Psoas muscle (tissue), 8 donors: Measurements from ENCODE around the gene RRBP1. TPM values are rescaled to one million over a fixed set of nuclear protein-coding genes. Genes with fewer than 3 reads are reported as not detected.
A peak's percentile ranks its signal among the peaks of the same experiment; 100 is the strongest.

ENCODE experiments used
- ATAC-seq, 4 donors: fragments of 200-7000 bp; cut with Tn5 transposase; one replicate each; pipeline ENCODE4 v1.9.1; 2020; ENCODE audit warnings: moderate library complexity in 3 of 4, mild to moderate bottlenecking in 2 of 4
- DNase-seq, 2 donors: peaks; one replicate each; pipeline ENCODE4 v3.0.0-alpha.2; 2020
- H3K27ac ChIP-seq: fragments of 200-600 bp; one replicate; pipeline ENCODE4 v1.8.0; 2022
- H3K27me3 ChIP-seq, 3 donors: fragments of 200-600 bp in 1 of 3; one replicate each; pipeline versions ENCODE4 v1.6.1 to v1.8.0; 2013 to 2022; ENCODE audit warnings: low read length in 2 of 3, mild to moderate bottlenecking in 2 of 3, moderate library complexity in 1 of 3; ENCODE audit not compliant: insufficient read depth in 3 of 3
- H3K36me3 ChIP-seq, 2 donors: fragments of 200-600 bp in 1 of 2; one replicate each; pipeline versions ENCODE4 v1.6.1 to v1.8.0; 2013 to 2022; ENCODE audit warnings: low read depth in 1 of 2, mild to moderate bottlenecking in 1 of 2, moderate library complexity in 1 of 2; ENCODE audit not compliant: insufficient read depth in 1 of 2
- H3K4me1 ChIP-seq: fragments of 200-600 bp; one replicate; pipeline ENCODE4 v1.8.0; 2022
- H3K4me3 ChIP-seq: fragments of 200-600 bp; one replicate; pipeline ENCODE4 v1.8.0; 2022; ENCODE audit warnings: mild to moderate bottlenecking
- H3K9me3 ChIP-seq: fragments of 200-600 bp; one replicate; pipeline ENCODE4 v1.8.0; 2022
- CTCF ChIP-seq: fragments of 200-600 bp; IDR thresholded peaks from one replicate; pipeline ENCODE4 v1.8.0; 2022; ENCODE audit warnings: antibody characterized with exemption
- WGBS, 3 donors: extraction: QIAGEN DNeasy Blood & Tissue Kit; methylation state at CpG; one replicate each; pipeline versions ENCODE4 v1.1.6 to v1.1.7; 2013; 5-methylcytosine and 5-hydroxymethylcytosine counted together
- intact Hi-C, 2 donors: fragments of 100-400 bp; cut with DNase I; formaldehyde crosslinking; loops; one replicate each; pipeline versions ENCODE4 v1.11.0 to v1.14.2; 2022
- polyA plus RNA-seq, 3 donors: library from polyadenylated mRNA; stranded (reverse); fragments of 200-250 nt; gene quantifications; one replicate each; pipeline ENCODE4 v1.2.3, GENCODE V29; 2013
- total RNA-seq, 4 donors: library from RNA; stranded (reverse); fragmentation: NEBNext Ultra II Directional in 2 of 4; extraction: Animal tissue kit (Norgen Biotek cat#: 25700) in 2 of 4; gene quantifications; one replicate each; pipeline versions ENCODE4 v1.2.1 to v1.2.4, GENCODE V29; 2021 to 2023
- donor health status: healthy with polysubstance abuse.
- donor health status: DM: no; HTN: no; CAD: no; lungs with moderate emphysema.
- donor health status: Bipolar disorder and iron deficiency.
- donor health status: healthy.
- donor health status: DM: yes; HTN: yes; CAD: no.
- donor health status: DM: no; HTN: no; CAD: no.
- donor health status: DM: no; HTN: no; CAD: no.
- donor health status: DM: yes; HTN: yes; CAD: no.

RRBP1 gene
- total and polyA plus RNA-seq, 7 donors = 14.2 to 40.8 (median 21.8) TPM

GRCh38 chr20:17626217-17627007 is 55.6 kb downstream of the RRBP1 start:
- intact Hi-C loops = no loop called here
- Histone ChIP-seq H3K36me3 (peaks cover 0 to 80% of the 10 kb centered on the region in 2 donors), H3K27ac (no peak overlapping the region), H3K9me3 (no peaks in the 10 kb centered on the region), H3K4me3 (no peak overlapping the region), H3K27me3 (no peaks in the 10 kb centered on the region), H3K4me1 (no peaks in the 10 kb centered on the region)
- WGBS, 3 donors = 70 to 78% (median 71%) methylated on average over 18 of the region's 18 CpGs
- ATAC-seq (peak in 3 of 4 donors; percentile 14 to 62 (median 15)), DNase-seq (peak; percentile 71 to 90)
- no peak for TF ChIP-seq CTCF

GRCh38 chr20:17625246-17626051 is 56.6 kb downstream of the RRBP1 start:
- Histone ChIP-seq H3K36me3 (peaks cover 0 to 82% of the 10 kb centered on the region in 2 donors), H3K27ac (no peak overlapping the region), H3K27me3 (no peaks in the 10 kb centered on the region), H3K4me1 (no peaks in the 10 kb centered on the region), H3K4me3 (no peak overlapping the region), H3K9me3 (no peaks in the 10 kb centered on the region)
- intact Hi-C loops = no loop called here
- no peak for TF ChIP-seq CTCF
- peak; percentile 12 to 47 for DNase-seq
- WGBS, 3 donors = 89 to 93% (median 91%) methylated on average over 27 of the region's 27 CpGs
- ATAC-seq = no peak

- DNase-seq = peak in 1 of 2 donors; percentile 52
- H3K9me3 ChIP-seq = no peaks in the 10 kb centered on the region
These were observed 57.3 kb downstream of the RRBP1 start for GRCh38 chr20:17624551-17625245.

GRCh38 chr20:17624070-17624469 is 58.0 kb downstream of the RRBP1 start:
- intact Hi-C loops = no loop called here
- no peak for ATAC-seq
- no peak for DNase-seq
- no peak for TF ChIP-seq CTCF
- WGBS, 3 donors = 94 to 96% (median 95%) methylated on average over 12 of the region's 12 CpGs
- Histone ChIP-seq H3K27ac (no peak overlapping the region), H3K4me3 (no peak overlapping the region), H3K36me3 (peaks cover 0 to 83% of the 10 kb centered on the region in 2 donors), H3K4me1 (no peaks in the 10 kb centered on the region), H3K9me3 (no peaks in the 10 kb centered on the region), H3K27me3 (no peaks in the 10 kb centered on the region)

More at GRCh38 chr20:17624551-17625245, 57.3 kb downstream of the RRBP1 start:
- Histone ChIP-seq H3K36me3 (peaks cover 0 to 82% of the 10 kb centered on the region in 2 donors), H3K27me3 (no peaks in the 10 kb centered on the region), H3K4me1 (no peaks in the 10 kb centered on the region), H3K27ac (no peak overlapping the region), H3K4me3 (no peak overlapping the region)
- 82 to 91% (median 88%) methylated on average over 14 to 15 of the region's 15 CpGs for WGBS, 3 donors
- TF ChIP-seq CTCF = no peak
- intact Hi-C loops = no loop called here
- no peak for ATAC-seq
